HG03432 (cell line): Measurements from ENCODE around the gene SFRP5.

ENCODE experiments used
- ATAC-seq: cut with Tn5 transposase; IDR thresholded peaks from one replicate; pipeline ENCODE4 v1.9.1; 2021; ENCODE audit warnings: mild to moderate bottlenecking, moderate library complexity; ENCODE audit not compliant: unreplicated experiment

The SFRP5 gene

GRCh38 chr10:97771913-97772823 is at the start of gene SFRP5:
Gene SFRP5, minus strand, starts transcription at chr10:97771999. Its CDS starts 166 bp downstream, at chr10:97771833.
- no peak for ATAC-seq

GRCh38 chr10:97820096-97820704 is 48.4 kb upstream of the SFRP5 start:
- ATAC-seq = no peak

- no peak for ATAC-seq
These were observed 46.8 kb upstream of the SFRP5 start for GRCh38 chr10:97818572-97818971.

GRCh38 chr10:97816609-97817008 is 44.8 kb upstream of the SFRP5 start:
- no peak for ATAC-seq

- ATAC-seq = no peak
These were observed 43.2 kb upstream of the SFRP5 start for GRCh38 chr10:97814996-97815395.

GRCh38 chr10:97813311-97813710 is 41.5 kb upstream of the SFRP5 start:
- ATAC-seq = no peak

GRCh38 chr10:97812696-97813095 is 40.9 kb upstream of the SFRP5 start:
- ATAC-seq = no peak

GRCh38 chr10:97811958-97812357 is 40.2 kb upstream of the SFRP5 start:
- ATAC-seq = no peak

- ATAC-seq = no peak
These were observed 38.6 kb upstream of the SFRP5 start for GRCh38 chr10:97810446-97810845.

GRCh38 chr10:97805949-97806348 is 34.1 kb upstream of the SFRP5 start:
- ATAC-seq = no peak

GRCh38 chr10:97805096-97805884 is 33.5 kb upstream of the SFRP5 start:
- ATAC-seq = no peak

GRCh38 chr10:97801422-97801821 is 29.6 kb upstream of the SFRP5 start:
- ATAC-seq = no peak

- no peak for ATAC-seq
These were observed 28.7 kb upstream of the SFRP5 start for GRCh38 chr10:97800474-97800873.

- no peak for ATAC-seq
These were observed 27.3 kb upstream of the SFRP5 start for GRCh38 chr10:97798958-97799610.

GRCh38 chr10:97796651-97797050 is 24.9 kb upstream of the SFRP5 start:
- ATAC-seq = no peak

- ATAC-seq = no peak
These were observed 24.1 kb upstream of the SFRP5 start for GRCh38 chr10:97795886-97796285.

GRCh38 chr10:97791824-97792721 is 20.3 kb upstream of the SFRP5 start:
- ATAC-seq = peak; percentile 64

- ATAC-seq = no peak
These were observed 18.1 kb upstream of the SFRP5 start for GRCh38 chr10:97789770-97790397.
